Tibial artery (tissue), 4 donors: ENCODE data around the gene SLC9A6.

Experiments used
- DNase-seq, 2 donors: peaks; one replicate each; pipeline ENCODE4 v3.0.0-alpha.2; 2019
- H3K27ac ChIP-seq, 2 donors: fragments of 200-600 bp; sonication (generic) in 1 of 2; 1 replicate in 1 of 2; 2 replicates in 1 of 2; pipeline ENCODE4 v1.5.1; 2018 to 2019; ENCODE audit warnings: mild to moderate bottlenecking in 1 of 2
- H3K27me3 ChIP-seq, 2 donors: fragments of 200-600 bp; sonication (generic) in 1 of 2; one replicate each; pipeline versions ENCODE4 v1.5.1 to v1.6.0; 2016 to 2019
- H3K36me3 ChIP-seq, 3 donors: fragments of 200-600 bp; sonication (generic) in 2 of 3; one replicate each; pipeline ENCODE4 v1.5.1; 2016 to 2019; ENCODE audit warnings: mild to moderate bottlenecking in 2 of 3
- H3K4me1 ChIP-seq, 4 donors: fragments of 200-600 bp; sonication (generic) in 2 of 4; 1 replicate in 3 of 4; 2 replicates in 1 of 4; pipeline ENCODE4 v1.5.1; 2016 to 2019
- H3K4me3 ChIP-seq, 2 donors: fragments of 200-600 bp; sonication (generic) in 1 of 2; 1 replicate in 1 of 2; 2 replicates in 1 of 2; pipeline ENCODE4 v1.5.1; 2018 to 2019; ENCODE audit warnings: mild to moderate bottlenecking in 2 of 2
- H3K9me3 ChIP-seq, 3 donors: fragments of 200-600 bp; sonication (generic) in 1 of 3; one replicate each; pipeline ENCODE4 v1.5.1; 2016 to 2019
- intact Hi-C: fragments of 100-400 bp; cut with DNase I; formaldehyde crosslinking; loops from one replicate; pipeline ENCODE4 v1.15.0; 2023; ENCODE audit warnings: low total_unique reads
- TF ChIP-seq, protein P1 (sequence below), 2 experiments: fragments of 200-600 bp in 1 of 2; fragments of 450-650 bp in 1 of 2; IDR thresholded peaks; one replicate each; pipeline ENCODE4 v1.5.1; 2017 to 2019; ENCODE audit warnings: antibody characterized with exemption in 2 of 2, mild to moderate bottlenecking in 1 of 2, moderate library complexity in 1 of 2

SLC9A6 gene

DNA sequence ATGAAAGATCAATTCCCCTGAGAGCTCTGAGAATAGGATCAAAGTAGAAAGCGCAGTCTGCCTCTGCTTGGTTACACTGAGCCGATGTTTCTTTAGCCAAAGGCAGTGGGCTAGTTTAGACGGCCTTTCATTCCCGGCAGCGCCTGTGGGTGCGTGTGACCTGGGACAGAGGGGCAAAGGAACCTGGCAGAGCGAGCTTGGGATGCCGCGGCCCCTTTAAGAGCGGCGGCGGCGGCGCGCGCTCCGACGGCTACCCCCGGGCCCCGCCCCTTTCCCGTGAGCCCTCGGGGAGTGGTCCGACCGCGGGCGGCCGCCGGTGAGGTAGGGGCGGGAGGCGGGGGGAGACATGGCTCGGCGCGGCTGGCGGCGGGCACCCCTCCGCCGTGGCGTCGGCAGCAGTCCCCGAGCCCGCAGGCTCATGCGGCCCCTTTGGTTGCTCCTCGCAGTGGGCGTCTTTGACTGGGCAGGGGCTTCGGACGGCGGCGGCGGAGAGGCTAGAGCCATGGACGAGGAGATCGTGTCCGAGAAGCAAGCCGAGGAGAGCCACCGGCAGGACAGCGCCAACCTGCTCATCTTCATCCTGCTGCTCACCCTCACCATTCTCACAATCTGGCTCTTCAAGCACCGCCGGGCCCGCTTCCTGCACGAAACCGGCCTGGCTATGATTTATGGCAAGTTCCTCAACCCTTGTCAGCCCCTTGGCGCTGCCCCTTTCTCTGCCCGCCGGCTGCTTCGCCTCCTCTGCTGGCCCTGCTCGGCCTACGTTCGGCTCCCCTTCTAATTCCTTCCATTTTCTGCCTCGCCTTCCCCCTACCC is at the start of gene SLC9A6:
Gene SLC9A6, plus strand, starts transcription at position 279 of the 816 bp plus-strand sequence. Its CDS starts 224 bp downstream, at position 503.
- intact Hi-C loops = no loop called here
- H3K27ac ChIP-seq = peak within 1 kb of the TSS; percentile 77 to 81
- peak within 1 kb of the TSS; percentile 64 to 82 for H3K4me3 ChIP-seq
- no peaks in the 10 kb centered on the region for H3K27me3 ChIP-seq
- peaks cover 0 to 5% (median 1%) of the 10 kb centered on the region in 4 donors for H3K4me1 ChIP-seq
- peak; percentile 56 to 82 for DNase-seq
- H3K9me3 ChIP-seq = no peaks in the 10 kb centered on the region
- TF ChIP-seq, protein P1, sequence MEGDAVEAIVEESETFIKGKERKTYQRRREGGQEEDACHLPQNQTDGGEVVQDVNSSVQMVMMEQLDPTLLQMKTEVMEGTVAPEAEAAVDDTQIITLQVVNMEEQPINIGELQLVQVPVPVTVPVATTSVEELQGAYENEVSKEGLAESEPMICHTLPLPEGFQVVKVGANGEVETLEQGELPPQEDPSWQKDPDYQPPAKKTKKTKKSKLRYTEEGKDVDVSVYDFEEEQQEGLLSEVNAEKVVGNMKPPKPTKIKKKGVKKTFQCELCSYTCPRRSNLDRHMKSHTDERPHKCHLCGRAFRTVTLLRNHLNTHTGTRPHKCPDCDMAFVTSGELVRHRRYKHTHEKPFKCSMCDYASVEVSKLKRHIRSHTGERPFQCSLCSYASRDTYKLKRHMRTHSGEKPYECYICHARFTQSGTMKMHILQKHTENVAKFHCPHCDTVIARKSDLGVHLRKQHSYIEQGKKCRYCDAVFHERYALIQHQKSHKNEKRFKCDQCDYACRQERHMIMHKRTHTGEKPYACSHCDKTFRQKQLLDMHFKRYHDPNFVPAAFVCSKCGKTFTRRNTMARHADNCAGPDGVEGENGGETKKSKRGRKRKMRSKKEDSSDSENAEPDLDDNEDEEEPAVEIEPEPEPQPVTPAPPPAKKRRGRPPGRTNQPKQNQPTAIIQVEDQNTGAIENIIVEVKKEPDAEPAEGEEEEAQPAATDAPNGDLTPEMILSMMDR (IDR thresholded peaks at IDR 0.05) = no peak
- H3K36me3 ChIP-seq = no peaks in the 10 kb centered on the region

DNA sequence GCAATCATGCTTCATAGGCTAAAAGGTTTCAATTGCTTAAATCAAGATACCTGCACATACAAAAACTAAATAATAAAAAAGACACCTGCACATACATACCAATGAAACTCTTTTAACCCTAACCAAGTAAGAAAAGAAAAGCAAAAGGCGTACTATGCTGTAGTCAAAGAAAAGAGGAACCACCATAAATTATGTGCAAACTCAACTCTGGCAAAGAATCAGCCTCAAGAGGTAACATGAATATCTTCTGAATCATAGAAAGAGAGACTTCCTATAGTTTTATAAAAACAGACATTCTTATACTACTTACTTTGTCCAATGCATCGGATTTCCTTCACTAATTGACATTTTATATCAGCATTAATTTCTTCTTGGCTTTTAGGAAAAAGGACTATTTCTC is 40.7 kb upstream of the SLC9A6 start:
- TF ChIP-seq, protein P1 (IDR thresholded peaks at IDR 0.05) = no peak
- no peak for DNase-seq
- Histone ChIP-seq H3K36me3 (no peaks in the 10 kb centered on the region), H3K27me3 (no peaks in the 10 kb centered on the region), H3K9me3 (peaks cover 0 to 10% (median 5%) of the 10 kb centered on the region in 3 donors), H3K4me3 (no peak overlapping the region), H3K27ac (no peak overlapping the region), H3K4me1 (no peaks in the 10 kb centered on the region)
- intact Hi-C loops = no loop called here

DNA sequence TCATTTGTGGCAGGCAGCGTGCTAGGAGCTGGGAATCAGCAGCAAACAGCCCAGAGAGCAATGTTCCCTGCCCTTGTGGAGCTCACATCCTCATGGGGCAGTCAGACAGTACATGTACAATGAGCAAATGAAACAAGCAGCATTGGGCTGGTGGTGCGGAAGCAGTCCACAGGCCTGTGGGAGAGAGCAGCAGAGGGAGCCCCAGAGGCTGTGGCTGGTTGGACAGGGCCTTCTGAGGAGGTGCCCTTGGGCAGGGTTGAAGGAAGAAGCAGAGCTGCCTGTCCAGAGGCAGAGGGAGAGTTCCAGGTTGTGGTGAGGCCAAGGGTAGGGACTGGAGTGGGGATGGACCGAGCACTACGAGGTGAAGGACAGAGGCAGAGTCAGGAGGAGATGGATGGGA is 33.9 kb upstream of the SLC9A6 start:
- intact Hi-C loops = no loop called here

DNA sequence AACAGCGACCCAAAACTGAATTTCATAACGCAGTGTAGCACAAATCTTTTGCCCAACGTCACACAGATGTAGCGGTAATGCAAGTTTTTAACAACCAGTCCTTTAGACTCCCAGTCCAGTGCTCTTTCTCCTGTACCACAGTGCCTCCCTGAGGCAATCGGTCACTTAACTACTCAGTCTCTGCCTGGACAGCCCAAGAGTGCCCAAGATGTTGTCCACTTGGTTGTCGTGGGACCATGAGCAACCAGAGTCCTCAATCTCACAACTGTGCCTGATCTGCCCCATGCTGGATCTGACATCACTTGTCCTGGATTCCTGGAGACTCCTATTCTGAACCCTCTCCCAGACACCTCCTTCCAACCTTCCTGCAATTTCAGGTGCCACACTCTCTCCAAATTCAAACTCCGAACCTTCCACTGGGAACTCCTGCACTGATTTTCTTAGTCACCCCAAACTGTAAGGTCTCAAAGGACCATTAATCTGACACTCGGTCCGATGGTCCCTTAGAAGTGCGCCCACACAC is 12.1 kb upstream of the SLC9A6 start:
- TF ChIP-seq, protein P1 (IDR thresholded peaks at IDR 0.05) = no peak

More for the DNA sequence above, 33.9 kb upstream of the SLC9A6 start:
- Histone ChIP-seq H3K36me3 (no peaks in the 10 kb centered on the region), H3K4me3 (no peak overlapping the region), H3K4me1 (no peaks in the 10 kb centered on the region), H3K27me3 (no peaks in the 10 kb centered on the region), H3K27ac (no peak overlapping the region), H3K9me3 (no peaks in the 10 kb centered on the region)
- TF ChIP-seq, protein P1 (IDR thresholded peaks at IDR 0.05) = no peak
- no peak for DNase-seq

DNA sequence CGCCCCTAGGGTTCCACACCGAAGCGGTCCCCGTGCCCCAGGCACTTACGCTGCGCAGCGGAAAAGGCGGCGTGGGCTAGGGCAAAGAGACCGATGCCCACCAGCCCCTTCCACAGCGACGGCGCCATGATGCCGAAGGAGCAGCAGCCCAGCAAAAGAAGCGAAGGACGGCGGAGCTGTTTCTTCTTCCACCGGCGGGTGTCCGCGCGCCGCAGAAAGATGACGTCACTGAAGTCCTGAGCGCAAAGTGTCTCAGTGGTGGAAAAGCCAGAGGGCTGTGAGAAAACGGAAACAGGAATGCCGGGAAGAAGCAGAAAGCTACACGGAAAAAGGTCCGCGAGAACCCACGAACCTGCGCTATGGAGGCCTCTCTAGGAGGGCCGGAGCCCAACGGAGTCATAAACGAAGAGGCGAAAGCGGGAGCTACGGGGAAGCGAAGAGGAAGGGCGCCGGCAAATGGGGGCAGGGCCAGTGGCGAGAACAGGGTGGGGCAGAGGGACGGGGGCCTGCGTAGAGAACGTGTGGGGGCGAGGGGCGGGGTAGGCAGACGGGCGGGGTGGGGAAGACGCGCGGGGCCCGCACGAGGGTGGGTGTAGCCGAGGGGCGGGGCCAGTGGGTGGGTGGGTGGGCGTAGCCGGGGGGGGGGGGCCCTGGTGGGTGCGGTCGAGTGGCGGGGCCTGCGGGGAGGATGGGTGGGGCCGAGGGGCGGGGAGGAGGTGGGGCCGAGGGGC is 11.5 kb upstream of the SLC9A6 start, which contains the start of gene MMGT1:
Gene MMGT1, minus strand, starts transcription at position 441 of the 731 bp plus-strand sequence. Its CDS starts 313 bp downstream, at position 128.
- no peaks in the 10 kb centered on the region for H3K27me3 ChIP-seq
- intact Hi-C loops = no loop called here
- H3K4me3 ChIP-seq = peak within 1 kb of the TSS; percentile 79 to 83
- peak within 1 kb of the TSS; percentile 86 to 94 for H3K27ac ChIP-seq
- TF ChIP-seq, protein P1 (IDR thresholded peaks at IDR 0.05) = no peak
- no peaks in the 10 kb centered on the region for H3K9me3 ChIP-seq
- H3K36me3 ChIP-seq = no peaks in the 10 kb centered on the region
- peak; percentile 78 to 88 for DNase-seq
- H3K4me1 ChIP-seq = peaks cover 0 to 22% (median 9%) of the 10 kb centered on the region in 4 donors

More for the DNA sequence above, 12.1 kb upstream of the SLC9A6 start:
- DNase-seq = peak in 1 of 2 donors; percentile 22
- Histone ChIP-seq H3K27me3 (no peaks in the 10 kb centered on the region), H3K27ac (peak overlapping the region; percentile 86 to 94), H3K9me3 (no peaks in the 10 kb centered on the region), H3K36me3 (no peaks in the 10 kb centered on the region), H3K4me3 (peak overlapping the region; percentile 79 to 83), H3K4me1 (peaks cover 0 to 22% (median 9%) of the 10 kb centered on the region in 4 donors)
- intact Hi-C loops = no loop called here
